Left lung (tissue), 10 donors: Measurements from ENCODE around the gene KRTAP10-1. TPM values are rescaled to one million over a fixed set of nuclear protein-coding genes. Genes with fewer than 3 reads are reported as not detected.

ENCODE experiments used
- ATAC-seq: fragments of 200-7000 bp; cut with Tn5 transposase; one replicate; pipeline ENCODE4 v1.9.1; 2020; ENCODE audit warnings: moderate library complexity
- DNase-seq, 4 donors: peaks; one replicate each; pipeline ENCODE4 v3.0.0-alpha.2; 2013 to 2020
- H3K27ac ChIP-seq, 2 donors: fragments of 200-600 bp; sonication (generic) in 1 of 2; one replicate each; pipeline versions ENCODE4 v1.5.0 to v1.8.0; 2020 to 2021
- H3K27me3 ChIP-seq, 2 donors: fragments of 200-600 bp; sonication (generic) in 1 of 2; one replicate each; pipeline versions ENCODE4 v1.5.0 to v1.8.0; 2020 to 2021
- H3K36me3 ChIP-seq, 2 donors: fragments of 200-600 bp; sonication (generic) in 1 of 2; one replicate each; pipeline versions ENCODE4 v1.5.0 to v1.8.0; 2020 to 2021
- H3K4me1 ChIP-seq, 2 donors: fragments of 200-600 bp; one replicate each; pipeline ENCODE4 v1.8.0; 2021
- H3K4me3 ChIP-seq, 2 donors: fragments of 200-600 bp; sonication (generic) in 1 of 2; one replicate each; pipeline versions ENCODE4 v1.5.0 to v1.8.0; 2020 to 2021; ENCODE audit warnings: mild to moderate bottlenecking in 1 of 2
- H3K9me3 ChIP-seq, 2 donors: fragments of 200-600 bp; sonication (generic) in 1 of 2; one replicate each; pipeline versions ENCODE4 v1.5.0 to v1.8.0; 2020 to 2021
- CTCF ChIP-seq, 2 donors: fragments of 200-600 bp; sonication (generic) in 1 of 2; IDR thresholded peaks; one replicate each; pipeline versions ENCODE4 v1.5.0 to v1.8.0; 2021; ENCODE audit warnings: antibody characterized with exemption in 2 of 2
- intact Hi-C, 2 donors: fragments of 100-400 bp; cut with DNase I; formaldehyde crosslinking; loops; one replicate each; pipeline versions ENCODE4 v1.11.2 to v1.14.2; 2022
- polyA plus RNA-seq, 6 donors: library from polyadenylated mRNA; unstranded; fragments of 120-200 nt; gene quantifications; one replicate each; pipeline ENCODE4 v1.2.1, GENCODE V29; 2013; ENCODE audit not compliant: insufficient read length in 6 of 6
- total RNA-seq, 2 donors: library from RNA; stranded (reverse); fragmentation: NEBNext Ultra II Directional; extraction: Animal tissue kit (Norgen Biotek cat#: 25700); gene quantifications; one replicate each; pipeline ENCODE4 v1.2.1, GENCODE V29; 2021
- donor health status: DM: no; HTN: yes; CAD: no.
- donor health status: DM: no; HTN: no; CAD: no.

KRTAP10-1 gene
- total and polyA plus RNA-seq, 8 donors = not detected

- H3K36me3 ChIP-seq = no peaks in the 10 kb centered on the region
- DNase-seq = peak in 2 of 4 donors; percentile 39 to 73
- intact Hi-C loops = no loop called here
- no peak for ATAC-seq
- no peak overlapping the region for H3K27ac ChIP-seq
- H3K9me3 ChIP-seq = peaks cover 0 to 3% of the 10 kb centered on the region in 2 donors
- no peak overlapping the region for H3K4me3 ChIP-seq
- no peak for TF ChIP-seq CTCF (IDR thresholded peaks at IDR 0.05)
- peaks cover 0 to 8% of the 10 kb centered on the region in 2 donors for H3K4me1 ChIP-seq
- peaks cover 0 to 45% of the 10 kb centered on the region in 2 donors for H3K27me3 ChIP-seq
Observed at GRCh38 chr21:44513389-44514217, 26.4 kb downstream of the KRTAP10-1 start.

- H3K4me1 ChIP-seq = peaks cover 0 to 8% of the 10 kb centered on the region in 2 donors
- H3K36me3 ChIP-seq = no peaks in the 10 kb centered on the region
- intact Hi-C loops = no loop called here
- H3K27me3 ChIP-seq = peaks cover 0 to 50% of the 10 kb centered on the region in 2 donors
- no peak overlapping the region for H3K27ac ChIP-seq
- DNase-seq = peak in 1 of 4 donors; percentile 54
- no peak overlapping the region for H3K4me3 ChIP-seq
- peaks cover 0 to 3% of the 10 kb centered on the region in 2 donors for H3K9me3 ChIP-seq
- ATAC-seq = no peak
- no peak for TF ChIP-seq CTCF (IDR thresholded peaks at IDR 0.05)
Observed at GRCh38 chr21:44512496-44513388, 27.3 kb downstream of the KRTAP10-1 start.

GRCh38 chr21:44511938-44512275 lies 28.1 kb downstream of the KRTAP10-1 start:
- Histone ChIP-seq H3K36me3 (no peaks in the 10 kb centered on the region), H3K4me3 (no peak overlapping the region), H3K4me1 (peaks cover 0 to 8% of the 10 kb centered on the region in 2 donors), H3K27me3 (peaks cover 0 to 56% of the 10 kb centered on the region in 2 donors), H3K9me3 (no peaks in the 10 kb centered on the region), H3K27ac (no peak overlapping the region)
- intact Hi-C loops = no loop called here
- no peak for TF ChIP-seq CTCF (IDR thresholded peaks at IDR 0.05)
- DNase-seq = peak in 1 of 4 donors; percentile 62
- no peak for ATAC-seq

- Histone ChIP-seq H3K4me3 (no peak overlapping the region), H3K27me3 (peaks cover 0 to 61% of the 10 kb centered on the region in 2 donors), H3K27ac (no peak overlapping the region), H3K4me1 (peaks cover 0 to 8% of the 10 kb centered on the region in 2 donors), H3K9me3 (no peaks in the 10 kb centered on the region), H3K36me3 (no peaks in the 10 kb centered on the region)
- peak in 1 of 4 donors; percentile 47 for DNase-seq
- intact Hi-C loops = no loop called here
- ATAC-seq = no peak
- TF ChIP-seq CTCF (IDR thresholded peaks at IDR 0.05) = no peak
Observed at GRCh38 chr21:44511219-44511937, 28.6 kb downstream of the KRTAP10-1 start.
